GM18508 (cell line): ENCODE measurements around the gene KRIT1.
A peak's percentile ranks its signal among the peaks of the same experiment; 100 is the strongest.

Experiments
- ATAC-seq: cut with Tn5 transposase; IDR thresholded peaks from one replicate; pipeline ENCODE4 v1.9.1; 2021; ENCODE audit warnings: moderate number of reproducible peaks; ENCODE audit not compliant: insufficient read depth, unreplicated experiment

KRIT1 gene

GRCh38 chr7:92158660-92159575 lies 86.8 kb downstream of the KRIT1 start:
- peak; percentile 90 for ATAC-seq

- no peak for ATAC-seq
These were observed 88.7 kb downstream of the KRIT1 start for GRCh38 chr7:92156990-92157389.

- no peak for ATAC-seq
These were observed 90.5 kb downstream of the KRIT1 start for GRCh38 chr7:92155108-92155739.

GRCh38 chr7:92150450-92151017 lies 95.2 kb downstream of the KRIT1 start:
- no peak for ATAC-seq

- no peak for ATAC-seq
These were observed 95.9 kb downstream of the KRIT1 start for GRCh38 chr7:92149736-92150239.
